IMR-90 (cell line): ENCODE measurements around the gene MAML1. TPM values are rescaled to one million over a fixed set of nuclear protein-coding genes. Genes with fewer than 3 reads are reported as not detected.

ENCODE experiments used
- ATAC-seq: fragments of 200-7000 bp; cut with Tn5 transposase; 2 replicates; pipeline ENCODE4 v1.9.1; 2020; ENCODE audit warnings: low read depth, mild to moderate bottlenecking, moderate library complexity
- BruUV-seq: library from RNA; stranded (reverse); fragments of 400-500 nt; replicated peaks from 2 replicates; lab custom pipeline; 2021; lab: Mats Ljungman, UMichigan
- CTCF ChIA-PET: fragments of 300-600 bp; formaldehyde crosslinking; extraction: SDS; loops from one replicate; lab custom pipeline; 2021; ENCODE audit warnings: antibody characterized with exemption; lab: Yijun Ruan, JAX
- POLR2A ChIA-PET: fragments of 300-600 bp; sonication (Branson Sonifier 250); formaldehyde crosslinking; loops from one replicate; lab custom pipeline; 2022; ENCODE audit warnings: antibody characterized with exemption; ENCODE audit not compliant: unreplicated experiment; lab: Charles Lee
- DNase-seq: peaks from one replicate; pipeline ENCODE4 v3.0.0; 2013
- H2AFZ ChIP-seq: replicated peaks from 2 replicates; pipeline ENCODE3; 2013; ENCODE audit warnings: low read length, mild to moderate bottlenecking; ENCODE audit not compliant: poor library complexity
- H2AK5ac ChIP-seq: 2 replicates; pipeline ENCODE4 v1.6.1; 2013; ENCODE audit warnings: low read depth, low read length, inconsistent platforms
- H2AK9ac ChIP-seq: replicated peaks from 2 replicates; pipeline ENCODE3; 2013; ENCODE audit warnings: mild to moderate bottlenecking, low read depth, low read length, moderate library complexity; ENCODE audit not compliant: poor library complexity
- H2BK120ac ChIP-seq: 2 replicates; pipeline ENCODE4 v1.6.1; 2013; ENCODE audit warnings: low read depth, low read length, inconsistent platforms
- H2BK15ac ChIP-seq: 3 replicates; pipeline ENCODE4 v1.6.1; 2013; ENCODE audit warnings: low read depth, low read length, inconsistent platforms
- H2BK20ac ChIP-seq: 2 replicates; pipeline ENCODE4 v1.6.1; 2013; ENCODE audit warnings: low read depth, mild to moderate bottlenecking, inconsistent platforms, low read length, moderate library complexity
- H2BK5ac ChIP-seq: 2 replicates; pipeline ENCODE4 v1.6.1; 2013; ENCODE audit warnings: mild to moderate bottlenecking, low read depth, low read length, inconsistent platforms; ENCODE audit not compliant: poor library complexity, severe bottlenecking
- H3K14ac ChIP-seq: replicated peaks from 2 replicates; pipeline ENCODE4 v1.6.1; 2013; ENCODE audit warnings: low read depth, low read length, inconsistent platforms
- H3K18ac ChIP-seq: 2 replicates; pipeline ENCODE4 v1.6.1; 2013; ENCODE audit warnings: low read depth, low read length, control low read depth
- H3K23ac ChIP-seq: 2 replicates; pipeline ENCODE4 v1.6.1; 2013; ENCODE audit warnings: low read depth, low read length, inconsistent platforms
- H3K27ac ChIP-seq: 2 replicates; pipeline ENCODE4 v1.5.1; 2013; ENCODE audit warnings: mild to moderate bottlenecking, control low read depth, low read length; ENCODE audit not compliant: insufficient read depth
- H3K27me3 ChIP-seq: 2 replicates; pipeline ENCODE4 v1.6.1; 2013; ENCODE audit warnings: low read length; ENCODE audit not compliant: control insufficient read depth, insufficient read depth
- H3K36me3 ChIP-seq: 2 replicates; pipeline ENCODE4 v1.6.1; 2013; ENCODE audit warnings: low read length, mixed read lengths; ENCODE audit not compliant: control insufficient read depth, insufficient read depth
- H3K4ac ChIP-seq: 2 replicates; pipeline ENCODE4 v1.6.1; 2013; ENCODE audit warnings: low read depth, low read length, inconsistent platforms
- H3K4me1 ChIP-seq: 2 replicates; pipeline ENCODE4 v1.6.1; 2013; ENCODE audit warnings: low read length, mixed read lengths; ENCODE audit not compliant: control insufficient read depth, insufficient read depth
- H3K4me2 ChIP-seq: 2 replicates; pipeline ENCODE4 v1.6.1; 2013; ENCODE audit warnings: low read depth, mild to moderate bottlenecking, control low read depth, low read length, moderate library complexity
- H3K4me3 ChIP-seq: 2 replicates; pipeline ENCODE4 v1.5.1; 2013; ENCODE audit warnings: low read depth, mild to moderate bottlenecking, control low read depth, low read length, moderate library complexity; ENCODE audit not compliant: insufficient read depth
- H3K56ac ChIP-seq: 2 replicates; pipeline ENCODE4 v1.6.1; 2013; ENCODE audit warnings: low read length, inconsistent platforms; ENCODE audit not compliant: insufficient read depth; ENCODE audit errors: extremely low read depth
- H3K79me1 ChIP-seq, 2 experiments: 2 replicates each; pipeline ENCODE4 v1.6.1; 2013; ENCODE audit warnings: low read length in 2 of 2, inconsistent platforms in 1 of 2, low read depth in 1 of 2
- H3K9ac ChIP-seq: 2 replicates; pipeline ENCODE4 v1.6.1; 2013; ENCODE audit warnings: low read depth, low read length, control low read depth
- H3K9me1 ChIP-seq: 2 replicates; pipeline ENCODE4 v1.6.1; 2013; ENCODE audit warnings: low read length, inconsistent platforms; ENCODE audit not compliant: insufficient read depth
- H3K9me3 ChIP-seq: 2 replicates; pipeline ENCODE4 v1.6.1; 2013; ENCODE audit warnings: low read length; ENCODE audit not compliant: control insufficient read depth, insufficient read depth
- H4K20me1 ChIP-seq: 2 replicates; pipeline ENCODE4 v1.6.1; 2013; ENCODE audit warnings: low read length, inconsistent platforms; ENCODE audit not compliant: insufficient read depth
- H4K5ac ChIP-seq: 2 replicates; pipeline ENCODE4 v1.6.1; 2013; ENCODE audit warnings: mild to moderate bottlenecking, low read depth, low read length, control low read depth
- H4K8ac ChIP-seq, 2 experiments: 2 replicates each; pipeline ENCODE4 v1.6.1; 2013; ENCODE audit warnings: low read depth in 2 of 2, low read length in 2 of 2, control low read depth in 1 of 2, inconsistent platforms in 1 of 2
- H4K91ac ChIP-seq: 2 replicates; pipeline ENCODE4 v1.6.1; 2013; ENCODE audit warnings: low read depth, low read length, inconsistent platforms; ENCODE audit not compliant: insufficient read depth
- CEBPB ChIP-seq: IDR thresholded peaks from 2 replicates; pipeline ENCODE4 v1.6.1; 2012; ENCODE audit warnings: low read depth, low read length, improper control_type of control experiment
- CHD1 ChIP-seq: IDR thresholded peaks from 2 replicates; pipeline ENCODE4 v1.6.1; 2012; ENCODE audit warnings: low read depth, low read length, improper control_type of control experiment
- MAFK ChIP-seq: IDR thresholded peaks from 2 replicates; pipeline ENCODE4 v1.6.1; 2012; ENCODE audit warnings: low read depth, low read length, improper control_type of control experiment
- MAZ ChIP-seq: IDR thresholded peaks from 2 replicates; pipeline ENCODE4 v1.6.1; 2012; ENCODE audit warnings: low read depth, mild to moderate bottlenecking, low read length, improper control_type of control experiment, moderate library complexity, borderline replicate concordance
- MXI1 ChIP-seq: IDR thresholded peaks from 2 replicates; pipeline ENCODE4 v1.6.1; 2012; ENCODE audit warnings: low read depth, mild to moderate bottlenecking, low read length, moderate library complexity, borderline replicate concordance
- NFE2L2 ChIP-seq: fragments of 150-350 bp; IDR thresholded peaks from 2 replicates; pipeline ENCODE4 v1.6.1; 2016; ENCODE audit warnings: low read depth, mild to moderate bottlenecking, low read length
- POLR2A ChIP-seq: IDR thresholded peaks from 2 replicates; pipeline ENCODE4 v1.6.1; 2012; ENCODE audit warnings: mild to moderate bottlenecking, low read depth, low read length
- RCOR1 ChIP-seq: IDR thresholded peaks from 2 replicates; pipeline ENCODE4 v1.6.1; 2012; ENCODE audit warnings: mild to moderate bottlenecking, low read length, improper control_type of control experiment; ENCODE audit not compliant: insufficient replicate concordance
- SMC3 ChIP-seq: fragments of 150-350 bp; IDR thresholded peaks from 2 replicates; pipeline ENCODE4 v1.6.1; 2016; ENCODE audit warnings: low read depth, mild to moderate bottlenecking, antibody characterized with exemption, low read length, moderate library complexity
- WGBS, 2 experiments: methylation state at CpG; one replicate each; pipeline versions ENCODE4 v1.1.5 to v1.1.7; 2013; ENCODE audit warnings: missing lambda C conversion rate in 2 of 2; ENCODE audit not compliant: insufficient read length in 1 of 2; ENCODE audit errors: extremely low coverage in 2 of 2; 5-methylcytosine and 5-hydroxymethylcytosine counted together
- dilution Hi-C: fragments of 300-500 bp; cut with HindIII; formaldehyde crosslinking; loops from one replicate; pipeline ENCODE4 v1.14.3; 2018; ENCODE audit warnings: low sequenced_read_pairs; ENCODE audit not compliant: unreplicated experiment
- in situ Hi-C: fragments of 300-500 bp; cut with MboI; formaldehyde crosslinking; loops from 3 replicates; pipeline ENCODE4 v1.14.3; 2019; ENCODE audit warnings: low sequenced_read_pairs, inconsistent platforms, mixed read lengths
- intact Hi-C: fragments of 100-400 bp; cut with micrococcal nuclease; formaldehyde crosslinking; loops from 2 replicates; pipeline ENCODE4 v1.10.0; 2022
- polyA plus RNA-seq, 3 experiments: library from polyadenylated mRNA; depleted of rRNA; stranded (reverse); fragments of >200 nt; gene quantifications; 2 replicates each; pipeline ENCODE4 v1.2.3, GENCODE V29; 2012; ENCODE audit warnings: low replicate concordance in 1 of 3
- total RNA-seq: library from RNA; depleted of rRNA; stranded (reverse); fragments of >200 nt; gene quantifications from 2 replicates; pipeline ENCODE4 v1.2.3, GENCODE V29; 2012
- TF ChIP-seq, protein P1 (sequence below): fragments of 150-350 bp; IDR thresholded peaks from 2 replicates; pipeline ENCODE4 v1.6.1; 2017; ENCODE audit warnings: mild to moderate bottlenecking, antibody characterized with exemption, low read length, low read depth

MAML1 gene
- total and polyA plus RNA-seq, 2 of the 4 experiments (the other 2 are of a cell fraction), result 4.7 to 10.2 TPM

DNA sequence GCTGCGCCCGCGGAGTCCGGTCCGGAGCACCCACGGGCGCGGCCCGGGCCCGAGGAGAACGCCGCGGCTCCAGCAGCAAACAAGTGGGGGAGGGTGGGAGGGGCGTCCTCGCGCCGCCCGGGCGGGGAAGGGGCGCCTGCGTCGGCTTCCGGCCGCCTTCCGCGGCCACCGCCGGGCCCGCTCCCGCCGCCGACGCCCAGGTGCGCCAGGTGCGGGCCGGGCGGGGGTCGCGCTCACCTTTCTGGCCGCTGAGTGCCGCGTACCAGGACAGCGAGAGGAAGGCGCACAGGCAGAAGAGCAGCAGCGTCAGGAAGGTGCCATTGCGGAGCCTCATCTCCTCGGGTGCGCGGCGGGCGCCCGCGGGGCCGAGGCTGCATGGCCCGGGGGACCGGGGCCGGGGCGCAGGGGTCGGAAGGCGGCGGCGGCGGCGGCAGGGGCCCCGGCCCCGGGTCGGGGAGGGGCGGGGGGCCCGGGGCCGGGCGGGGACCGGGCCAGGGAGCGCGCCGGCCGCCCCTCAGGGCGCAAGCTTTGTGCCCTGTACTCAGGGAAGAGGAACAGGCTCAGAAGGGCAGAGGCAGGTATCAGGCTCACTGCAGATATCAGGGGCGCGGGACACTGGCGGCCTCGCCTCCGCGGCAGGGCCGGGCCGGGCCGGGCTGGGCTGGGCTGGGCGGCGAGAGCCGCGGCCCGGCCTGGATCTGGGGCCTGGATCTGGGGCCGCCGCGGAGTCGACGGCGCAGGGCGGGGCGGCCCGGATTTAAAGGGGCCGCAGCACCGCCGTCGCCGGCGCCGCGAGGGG is 73.8 kb downstream of the MAML1 start, which contains the start of gene MGAT4B:
Gene MGAT4B, minus strand, starts transcription at position 617 of the 799 bp plus-strand sequence. Its CDS starts 283 bp downstream, at position 334.
- H2AFZ ChIP-seq, result peak within 1 kb of the TSS; percentile 94
- H3K14ac ChIP-seq, result peak within 1 kb of the TSS; percentile 94
- H3K9me3 ChIP-seq, result no peaks in the 10 kb centered on the region; the same call in 1 of the 2 replicates
- ChIA-PET POLR2A (interaction anchor here (0.6 kb wide), 1 partner anchor 187 kb away, joined by 3 read pairs; no protein-coding TSS in a partner anchor), CTCF (no interaction called here)
- peak within 1 kb of the TSS; percentile 98 for H3K4me3 ChIP-seq
- peaks cover 40% of the 10 kb centered on the region for H4K20me1 ChIP-seq
- peak within 1 kb of the TSS; percentile 93 for H2AK9ac ChIP-seq
- H3K27me3 ChIP-seq, result no peaks in the 10 kb centered on the region
- dilution Hi-C loops (no loop called here), intact Hi-C loops (loop anchor here (5.0 kb wide), 1 partner anchor 51 kb away; the partner anchor contains the start of gene MRNIP), in situ Hi-C loops (no loop called here)
- H2AK5ac ChIP-seq, result peak within 1 kb of the TSS; percentile 91
- peak; percentile 70 for DNase-seq
- BruUV-seq, result no TSS peak
- H3K27ac ChIP-seq, result peak within 1 kb of the TSS; percentile 91
- H2BK20ac ChIP-seq, result no peak within 1 kb of the TSS
- H3K4me2 ChIP-seq, result peak within 1 kb of the TSS; percentile 85
- H3K9me1 ChIP-seq, result 0 out of 2 replicates have a peak, but pooled peaks cover 2% of the 10 kb centered on the region
- H2BK5ac ChIP-seq, result peak within 1 kb of the TSS; percentile 85
- peak within 1 kb of the TSS; percentile 89 for H3K4ac ChIP-seq
- H3K79me1 ChIP-seq, result peaks cover 26 to 56% of the 10 kb centered on the region in 2 experiments
- no peak within 1 kb of the TSS for H2BK15ac ChIP-seq
- peaks cover 20% of the 10 kb centered on the region for H3K4me1 ChIP-seq
- H4K5ac ChIP-seq, result 0 out of 2 replicates have a peak within 1 kb of the TSS, but pooled peaks have one; percentile 38
- TF ChIP-seq CEBPB (no peak), MAZ (peak; percentile 85), RCOR1 (no peak), MXI1 (no peak), MAFK (no peak), POLR2A (peak; percentile 57), CHD1 (no peak), NFE2L2 (no peak), SMC3 (no peak)
- TF ChIP-seq, protein P1, sequence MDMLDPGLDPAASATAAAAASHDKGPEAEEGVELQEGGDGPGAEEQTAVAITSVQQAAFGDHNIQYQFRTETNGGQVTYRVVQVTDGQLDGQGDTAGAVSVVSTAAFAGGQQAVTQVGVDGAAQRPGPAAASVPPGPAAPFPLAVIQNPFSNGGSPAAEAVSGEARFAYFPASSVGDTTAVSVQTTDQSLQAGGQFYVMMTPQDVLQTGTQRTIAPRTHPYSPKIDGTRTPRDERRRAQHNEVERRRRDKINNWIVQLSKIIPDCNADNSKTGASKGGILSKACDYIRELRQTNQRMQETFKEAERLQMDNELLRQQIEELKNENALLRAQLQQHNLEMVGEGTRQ, result no peak
- peak within 1 kb of the TSS; percentile 59 to 68; a peak in 3 of 4 replicates for H4K8ac ChIP-seq
- no peak within 1 kb of the TSS; the same call in 1 of the 2 replicates for H3K56ac ChIP-seq
- peak within 1 kb of the TSS; percentile 84 for H4K91ac ChIP-seq
- peak; percentile 87 for ATAC-seq
- H3K9ac ChIP-seq, result peak within 1 kb of the TSS; percentile 90
- H3K23ac ChIP-seq, result peak within 1 kb of the TSS; percentile 78; the same call in 1 of the 2 replicates
- H3K36me3 ChIP-seq, result peaks cover 7% of the 10 kb centered on the region; the same call in 1 of the 2 replicates
- 0% methylated on average over 14 of the region's 108 CpGs; no CpG with 5 or more reads in 1 of the 2 experiments for WGBS, 2 experiments
- H3K18ac ChIP-seq, result peak within 1 kb of the TSS; percentile 21; the same call in 1 of the 2 replicates
- H2BK120ac ChIP-seq, result peak within 1 kb of the TSS; percentile 26; the same call in 1 of the 2 replicates
